K562 (cell line): ENCODE measurements around the gene CCDC194. TPM values are rescaled to one million over a fixed set of nuclear protein-coding genes. Genes with fewer than 3 reads are reported as not detected.

Experiments
- BRCA1 ChIP-seq, 2 experiments: fragments of 450-650 bp in 1 of 2; sonication (generic) in 1 of 2; formaldehyde crosslinking in 1 of 2; IDR thresholded peaks; 2 replicates each; pipeline versions ENCODE4 v1.5.0 to v1.6.1; 2017 to 2020; ENCODE audit warnings: mild to moderate bottlenecking in 1 of 2, missing genetic modification reagents in 1 of 2
- BRD9 ChIP-seq: fragments of 450-650 bp; IDR thresholded peaks from 2 replicates; pipeline ENCODE4 v1.6.1; 2018; ENCODE audit warnings: low read depth; ENCODE audit not compliant: partially characterized antibody
- C11orf30 ChIP-seq: fragments of 450-650 bp; IDR thresholded peaks from 2 replicates; pipeline ENCODE4 v1.6.1; 2016; ENCODE audit warnings: low read depth, mild to moderate bottlenecking
- ETS2 ChIP-seq: IDR thresholded peaks from 2 replicates; pipeline ENCODE4 v1.6.1; 2016; ENCODE audit warnings: borderline replicate concordance, missing genetic modification characterization, mild to moderate bottlenecking, moderate library complexity, missing compliant biosample characterization; ENCODE audit not compliant: poor library complexity, severe bottlenecking
- MCM7 ChIP-seq, 2 experiments: fragments of 450-650 bp; IDR thresholded peaks; 2 replicates each; pipeline ENCODE4 v1.6.1; 2016 to 2018
- MTF1 ChIP-seq: fragments of 250-450 bp; sonication (Bioruptor Pico); IDR thresholded peaks from 2 replicates; pipeline ENCODE4 v1.9.0; 2021; ENCODE audit warnings: moderate library complexity, mild to moderate bottlenecking, inconsistent platforms, borderline replicate concordance
- POLR3A ChIP-seq: IDR thresholded peaks from 2 replicates; pipeline ENCODE4 v1.6.1; 2011; ENCODE audit warnings: borderline replicate concordance, mild to moderate bottlenecking, moderate library complexity; ENCODE audit not compliant: insufficient read length, insufficient read depth; ENCODE audit errors: extremely low read depth
- PREB ChIP-seq: sonication (generic); formaldehyde crosslinking; IDR thresholded peaks from 2 replicates; pipeline ENCODE4 v1.8.1; 2023; ENCODE audit warnings: mild to moderate bottlenecking, missing genetic modification reagents
- RBM22 ChIP-seq: fragments of 200-400 bp; formaldehyde crosslinking; IDR thresholded peaks from 2 replicates; pipeline ENCODE4 v1.6.1; 2018; ENCODE audit warnings: low read length, low read depth; ENCODE audit not compliant: poor library complexity, severe bottlenecking
- SMAD2 ChIP-seq: fragments of 150-350 bp; IDR thresholded peaks from 2 replicates; pipeline ENCODE4 v1.6.1; 2014; ENCODE audit warnings: low read depth, mild to moderate bottlenecking, low read length
- TFE3 ChIP-seq: fragments of 450-650 bp; formaldehyde crosslinking; IDR thresholded peaks from 2 replicates; pipeline ENCODE4 v1.4.0; 2020; ENCODE audit warnings: mild to moderate bottlenecking, mixed read lengths
- ZNF121 ChIP-seq: sonication (generic); formaldehyde crosslinking; conservative IDR thresholded peaks from 2 replicates; pipeline ENCODE4 v1.8.0; 2022; ENCODE audit warnings: missing genetic modification reagents
- ZNF316 ChIP-seq: fragments of 450-650 bp; IDR thresholded peaks from 2 replicates; pipeline ENCODE4 v1.6.1; 2016
- polyA plus RNA-seq, 8 experiments: library from polyadenylated mRNA; depleted of rRNA in 4 of 8; stranded (reverse) in 5 of 8; unstranded in 3 of 8; fragments of >200 nt; fragmentation: Nextera tagmentation in 2 of 8; fragmentation: Illumina TruSeq in 1 of 8; extraction: Ambion mirVana in 2 of 8; extraction: Trizol in 1 of 8; gene quantifications; 2 replicates each; pipeline versions ENCODE4 v1.2.1 to v1.2.3, GENCODE V29; 2011 to 2014; ENCODE audit warnings: inconsistent platforms in 1 of 8, missing spikeins in 1 of 8
- total RNA-seq, 7 experiments: library from RNA; depleted of rRNA in 6 of 7; stranded (reverse); fragments of >200 nt in 6 of 7; fragmentation: Illumina TruSeq in 2 of 7; extraction: Trizol in 2 of 7; gene quantifications; 2 replicates each; pipeline versions ENCODE4 v1.2.1 to v1.2.3, GENCODE V29; 2011 to 2021; ENCODE audit warnings: low replicate concordance in 1 of 7
- TF ChIP-seq, protein P1 (sequence below): fragments of 250-450 bp; sonication (Bioruptor Pico); IDR thresholded peaks from 2 replicates; pipeline ENCODE4 v1.5.0; 2021; ENCODE audit warnings: mild to moderate bottlenecking, moderate library complexity
- TF ChIP-seq, protein P2 (sequence below): fragments of 450-650 bp; formaldehyde crosslinking; IDR thresholded peaks from 2 replicates; pipeline ENCODE4 v1.4.0; 2020; ENCODE audit warnings: mild to moderate bottlenecking, moderate library complexity
- TF ChIP-seq, protein P3 (sequence below): fragments of 250-450 bp; sonication (Bioruptor Pico); IDR thresholded peaks from 2 replicates; pipeline ENCODE4 v1.5.0; 2020; ENCODE audit warnings: mild to moderate bottlenecking, borderline replicate concordance

The CCDC194 gene
- total and polyA plus RNA-seq, 9 of the 15 experiments (the other 6 are each of a cell fraction or from before 2014, with no cell fraction given): 0.13 to 1.3 (median 0.39) TPM; not detected in 3

GRCh38 chr19:17405250-17406045 is 11.5 kb upstream of the CCDC194 start, which contains the start of gene BST2 (continued):
- TF ChIP-seq, protein P1, sequence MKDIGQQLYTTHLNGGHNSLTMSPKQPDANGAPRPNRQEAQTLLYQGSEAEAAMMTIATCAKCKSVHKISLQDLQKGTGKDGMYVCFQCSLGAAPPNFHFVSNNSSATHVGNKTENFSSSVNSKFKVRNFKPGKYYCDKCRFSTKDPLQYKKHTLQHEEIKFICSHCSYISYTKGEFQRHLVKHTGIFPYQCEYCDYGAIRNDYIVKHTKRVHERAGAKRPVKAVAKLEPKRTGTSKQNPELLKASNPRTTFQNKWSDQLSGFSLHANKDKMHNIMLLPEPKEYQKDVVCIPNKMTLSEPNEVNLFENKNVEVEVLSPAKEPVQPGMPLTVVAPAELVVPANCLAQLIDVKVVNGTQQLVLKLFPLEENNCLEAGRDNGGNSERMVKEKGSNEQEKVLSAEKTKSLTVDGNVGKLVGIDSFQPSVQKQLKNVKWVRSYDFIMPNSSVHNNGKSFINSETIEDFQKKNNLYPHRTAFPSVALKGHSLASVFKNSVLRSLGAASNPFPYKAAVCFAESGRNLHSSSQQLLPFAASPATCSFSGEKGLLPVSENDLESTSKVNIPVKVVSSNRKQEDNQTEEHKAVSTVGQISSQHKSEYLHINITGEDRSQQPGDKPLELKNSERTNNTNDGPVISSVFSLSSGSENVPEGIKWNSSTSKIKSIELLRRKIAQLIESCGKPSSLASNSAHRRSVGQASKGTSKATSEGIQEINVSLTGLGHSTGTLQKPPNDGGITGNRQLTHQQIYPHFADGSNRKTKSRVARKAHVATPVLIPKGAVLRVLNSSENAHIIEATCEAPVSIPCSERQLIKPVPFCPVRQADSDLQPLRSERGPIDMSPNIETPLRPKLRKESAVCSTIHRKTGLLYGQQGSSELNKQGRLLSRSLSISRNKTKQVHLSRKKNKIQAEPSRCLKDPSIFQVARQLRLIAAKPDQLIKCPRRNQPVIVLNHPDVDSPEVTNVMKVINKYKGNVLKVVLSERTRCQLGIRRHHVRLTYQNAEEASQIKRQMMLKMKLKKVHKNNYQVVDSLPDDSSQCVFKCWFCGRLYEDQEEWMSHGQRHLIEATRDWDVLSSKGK: no peak
- no peak for TF ChIP-seq ZNF316
- no peak for TF ChIP-seq MCM7 (IDR thresholded peaks at IDR 0.05)
- no peak for TF ChIP-seq C11orf30
- no peak for TF ChIP-seq ETS2 (tag)
- TF ChIP-seq SMAD2: no peak
- TF ChIP-seq MTF1 (CRISPR knock-in tag): no peak
- TF ChIP-seq PREB (CRISPR knock-in tag): 0 out of 2 replicates have a peak, but pooled peaks have one; percentile 18
- TF ChIP-seq TFE3: no peak
- TF ChIP-seq BRCA1 (IDR thresholded peaks at IDR 0.05): no peak
- no peak for TF ChIP-seq BRCA1 (CRISPR knock-in tag; IDR thresholded peaks at IDR 0.05)
- TF ChIP-seq, protein P2, sequence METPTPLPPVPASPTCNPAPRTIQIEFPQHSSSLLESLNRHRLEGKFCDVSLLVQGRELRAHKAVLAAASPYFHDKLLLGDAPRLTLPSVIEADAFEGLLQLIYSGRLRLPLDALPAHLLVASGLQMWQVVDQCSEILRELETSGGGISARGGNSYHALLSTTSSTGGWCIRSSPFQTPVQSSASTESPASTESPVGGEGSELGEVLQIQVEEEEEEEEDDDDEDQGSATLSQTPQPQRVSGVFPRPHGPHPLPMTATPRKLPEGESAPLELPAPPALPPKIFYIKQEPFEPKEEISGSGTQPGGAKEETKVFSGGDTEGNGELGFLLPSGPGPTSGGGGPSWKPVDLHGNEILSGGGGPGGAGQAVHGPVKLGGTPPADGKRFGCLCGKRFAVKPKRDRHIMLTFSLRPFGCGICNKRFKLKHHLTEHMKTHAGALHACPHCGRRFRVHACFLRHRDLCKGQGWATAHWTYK: no peak
- TF ChIP-seq ZNF121: no peak
- TF ChIP-seq, protein P3, sequence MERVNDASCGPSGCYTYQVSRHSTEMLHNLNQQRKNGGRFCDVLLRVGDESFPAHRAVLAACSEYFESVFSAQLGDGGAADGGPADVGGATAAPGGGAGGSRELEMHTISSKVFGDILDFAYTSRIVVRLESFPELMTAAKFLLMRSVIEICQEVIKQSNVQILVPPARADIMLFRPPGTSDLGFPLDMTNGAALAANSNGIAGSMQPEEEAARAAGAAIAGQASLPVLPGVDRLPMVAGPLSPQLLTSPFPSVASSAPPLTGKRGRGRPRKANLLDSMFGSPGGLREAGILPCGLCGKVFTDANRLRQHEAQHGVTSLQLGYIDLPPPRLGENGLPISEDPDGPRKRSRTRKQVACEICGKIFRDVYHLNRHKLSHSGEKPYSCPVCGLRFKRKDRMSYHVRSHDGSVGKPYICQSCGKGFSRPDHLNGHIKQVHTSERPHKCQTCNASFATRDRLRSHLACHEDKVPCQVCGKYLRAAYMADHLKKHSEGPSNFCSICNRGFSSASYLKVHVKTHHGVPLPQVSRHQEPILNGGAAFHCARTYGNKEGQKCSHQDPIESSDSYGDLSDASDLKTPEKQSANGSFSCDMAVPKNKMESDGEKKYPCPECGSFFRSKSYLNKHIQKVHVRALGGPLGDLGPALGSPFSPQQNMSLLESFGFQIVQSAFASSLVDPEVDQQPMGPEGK: no peak
- TF ChIP-seq BRD9: no peak
- TF ChIP-seq POLR3A: no peak
- no peak for TF ChIP-seq RBM22
